Measurements from ENCODE around the gene TMEM237. TPM values are rescaled to one million over a fixed set of nuclear protein-coding genes. Genes with fewer than 3 reads are reported as not detected.
A peak's percentile ranks its signal among the peaks of the same experiment; 100 is the strongest.

Gene TMEM237
- total RNA-seq, 4 donors from 2014 or later: 12.4 to 19.0 (median 14.5) TPM

DNA sequence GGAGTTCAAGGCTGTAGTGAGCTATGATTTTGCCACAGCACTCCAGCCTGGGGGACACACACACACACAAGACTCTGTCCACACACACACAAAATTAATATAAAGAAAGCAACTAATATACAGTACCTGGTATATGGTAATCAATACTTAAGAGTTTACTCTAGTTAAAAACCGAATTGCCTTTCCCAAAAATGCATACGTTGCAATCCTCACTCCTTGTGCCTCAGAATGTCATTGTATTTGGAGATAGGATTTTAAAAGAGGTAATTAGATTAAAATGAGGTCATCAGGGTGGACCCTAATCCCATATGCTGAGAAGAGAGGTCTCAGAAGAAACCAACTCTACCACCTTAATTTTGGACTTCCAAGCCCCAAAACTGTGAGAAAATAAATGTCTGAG is 35.7 kb downstream of the TMEM237 start:
- in situ Hi-C loops (cut with MboI; ENCODE audit: low sequenced_read_pairs in 4 of 4): no loop called here

DNA sequence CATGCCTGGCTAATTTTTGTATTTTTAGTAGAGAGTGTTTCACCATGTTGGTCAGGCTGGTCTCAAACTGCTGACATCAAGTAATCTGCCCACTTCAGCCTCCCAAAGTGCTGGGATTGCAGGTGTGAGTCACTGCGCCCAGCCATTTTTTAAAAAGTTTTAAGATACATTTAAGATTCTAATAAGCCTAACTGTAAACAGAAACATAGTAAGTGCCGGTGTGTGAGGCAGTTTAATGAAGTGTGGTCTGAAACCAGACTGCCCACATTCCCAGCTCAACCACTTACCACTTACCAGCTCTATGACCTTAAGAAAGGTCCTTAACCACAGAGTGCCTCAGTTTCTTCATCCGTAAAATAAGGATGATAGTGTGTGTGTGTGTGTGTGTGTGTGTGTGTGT is 42.4 kb downstream of the TMEM237 start:
- in situ Hi-C loops (cut with MboI; ENCODE audit: low sequenced_read_pairs in 4 of 4): no loop called here
- Histone ChIP-seq H3K9me3 (peaks cover 0 to 3% (median 0%) of the 10 kb centered on the region in 3 donors), H3K27me3 (no peaks in the 10 kb centered on the region), H3K36me3 (no peaks in the 10 kb centered on the region), H3K27ac (no peak overlapping the region), H3K4me3 (no peak overlapping the region), H3K4me1 (no peaks in the 10 kb centered on the region)
- DNase-seq: no peak
- ATAC-seq: no peak
- TF ChIP-seq, protein P1, sequence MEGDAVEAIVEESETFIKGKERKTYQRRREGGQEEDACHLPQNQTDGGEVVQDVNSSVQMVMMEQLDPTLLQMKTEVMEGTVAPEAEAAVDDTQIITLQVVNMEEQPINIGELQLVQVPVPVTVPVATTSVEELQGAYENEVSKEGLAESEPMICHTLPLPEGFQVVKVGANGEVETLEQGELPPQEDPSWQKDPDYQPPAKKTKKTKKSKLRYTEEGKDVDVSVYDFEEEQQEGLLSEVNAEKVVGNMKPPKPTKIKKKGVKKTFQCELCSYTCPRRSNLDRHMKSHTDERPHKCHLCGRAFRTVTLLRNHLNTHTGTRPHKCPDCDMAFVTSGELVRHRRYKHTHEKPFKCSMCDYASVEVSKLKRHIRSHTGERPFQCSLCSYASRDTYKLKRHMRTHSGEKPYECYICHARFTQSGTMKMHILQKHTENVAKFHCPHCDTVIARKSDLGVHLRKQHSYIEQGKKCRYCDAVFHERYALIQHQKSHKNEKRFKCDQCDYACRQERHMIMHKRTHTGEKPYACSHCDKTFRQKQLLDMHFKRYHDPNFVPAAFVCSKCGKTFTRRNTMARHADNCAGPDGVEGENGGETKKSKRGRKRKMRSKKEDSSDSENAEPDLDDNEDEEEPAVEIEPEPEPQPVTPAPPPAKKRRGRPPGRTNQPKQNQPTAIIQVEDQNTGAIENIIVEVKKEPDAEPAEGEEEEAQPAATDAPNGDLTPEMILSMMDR (IDR thresholded peaks at IDR 0.05 in 4 of 5, conservative IDR thresholded peaks at IDR 0.05 in 1 of 5): no peak
- no peak for TF ChIP-seq POLR2A (IDR thresholded peaks at IDR 0.05)
- intact Hi-C loops (cut with DNase I; ENCODE audit: low total_unique reads): no loop called here

More for the DNA sequence above, 35.7 kb downstream of the TMEM237 start:
- DNase-seq (no peak), ATAC-seq (no peak)
- TF ChIP-seq POLR2A (IDR thresholded peaks at IDR 0.05): no peak
- TF ChIP-seq, protein P1 (IDR thresholded peaks at IDR 0.05 in 4 of 5, conservative IDR thresholded peaks at IDR 0.05 in 1 of 5): no peak
- Histone ChIP-seq H3K27ac (no peak overlapping the region), H3K4me3 (no peak overlapping the region), H3K27me3 (no peaks in the 10 kb centered on the region), H3K9me3 (no peaks in the 10 kb centered on the region), H3K4me1 (no peaks in the 10 kb centered on the region), H3K36me3 (no peaks in the 10 kb centered on the region)
- intact Hi-C loops (cut with DNase I; ENCODE audit: low total_unique reads): no loop called here

DNA sequence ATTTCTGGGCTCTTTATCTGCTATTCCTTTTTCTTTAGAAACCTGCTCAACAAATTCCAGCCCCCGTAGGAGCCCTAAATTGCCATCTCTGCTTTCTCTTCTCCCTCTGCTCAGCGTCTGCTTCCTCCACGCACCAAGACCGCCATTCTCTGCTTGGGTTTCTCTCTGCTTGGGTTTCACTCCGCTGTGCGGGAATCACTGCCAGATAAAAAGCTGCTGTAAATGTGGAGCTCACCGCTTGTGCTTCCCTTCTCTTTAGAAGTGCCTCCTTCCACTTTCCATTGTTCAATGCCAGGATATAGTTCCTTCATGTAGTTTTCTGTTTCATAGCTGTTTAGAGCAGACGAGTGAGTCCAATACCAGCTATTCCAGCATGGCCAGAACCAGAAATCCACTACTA is 45.9 kb downstream of the TMEM237 start:
- Histone ChIP-seq H3K27me3 (no peaks in the 10 kb centered on the region), H3K9me3 (peaks cover 0 to 3% (median 0%) of the 10 kb centered on the region in 3 donors), H3K36me3 (no peaks in the 10 kb centered on the region), H3K4me3 (peak overlapping the region in 1 of 4 donors; percentile 19), H3K27ac (no peak overlapping the region), H3K4me1 (no peaks in the 10 kb centered on the region)
- intact Hi-C loops (cut with DNase I; ENCODE audit: low total_unique reads) (no loop called here), in situ Hi-C loops (cut with MboI; ENCODE audit: low sequenced_read_pairs in 4 of 4) (no loop called here)
- DNase-seq: no peak
- no peak for ATAC-seq
- TF ChIP-seq POLR2A (IDR thresholded peaks at IDR 0.05): no peak
- TF ChIP-seq, protein P1 (IDR thresholded peaks at IDR 0.05 in 4 of 5, conservative IDR thresholded peaks at IDR 0.05 in 1 of 5): no peak

DNA sequence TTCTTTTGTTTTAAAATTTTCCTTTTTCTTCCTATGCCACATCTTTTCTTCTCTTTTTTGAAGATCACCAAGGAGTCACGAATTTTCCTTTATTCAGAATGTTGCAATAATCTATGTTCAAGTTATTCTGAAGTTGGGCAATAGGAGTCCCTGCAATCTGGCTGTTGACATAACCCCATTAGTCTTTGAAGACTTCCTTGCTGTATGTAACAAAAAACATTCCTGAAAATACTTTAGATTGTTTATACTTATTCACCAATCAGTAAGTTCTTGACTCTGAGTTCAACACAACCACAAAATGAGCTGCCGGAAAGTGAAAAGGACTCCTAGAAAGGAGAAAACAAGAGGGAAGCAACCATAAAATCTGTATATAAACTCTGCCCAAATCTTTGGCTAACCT is 62.8 kb downstream of the TMEM237 start:
- Histone ChIP-seq H3K36me3 (no peaks in the 10 kb centered on the region), H3K4me1 (no peaks in the 10 kb centered on the region), H3K27me3 (no peaks in the 10 kb centered on the region), H3K4me3 (no peak overlapping the region), H3K27ac (no peak overlapping the region), H3K9me3 (no peaks in the 10 kb centered on the region)
- ATAC-seq: no peak
- no peak for DNase-seq
- in situ Hi-C loops (cut with MboI; ENCODE audit: low sequenced_read_pairs in 4 of 4) (no loop called here), intact Hi-C loops (cut with DNase I; ENCODE audit: low total_unique reads) (no loop called here)
- TF ChIP-seq POLR2A (IDR thresholded peaks at IDR 0.05): no peak
- TF ChIP-seq, protein P1 (IDR thresholded peaks at IDR 0.05 in 4 of 5, conservative IDR thresholded peaks at IDR 0.05 in 1 of 5): no peak

DNA sequence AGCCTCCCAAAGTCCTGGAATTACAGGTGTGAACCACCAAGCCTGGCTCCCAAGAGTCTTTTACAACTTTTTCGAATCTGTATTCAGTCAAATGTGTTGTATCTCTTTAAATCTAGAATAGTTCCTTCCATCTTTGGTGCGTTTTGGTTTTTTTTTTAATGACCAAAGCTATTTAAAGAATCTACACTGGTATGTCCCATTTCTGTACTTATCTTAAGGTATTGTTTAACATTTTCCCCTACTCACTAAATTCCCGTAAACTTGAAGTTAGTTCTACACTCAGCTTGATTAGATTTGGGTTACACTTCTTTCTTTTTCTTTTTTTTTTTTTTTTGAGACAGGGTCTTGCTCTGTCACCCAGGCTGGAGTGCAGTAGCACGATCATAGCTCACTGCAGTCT is 63.8 kb downstream of the TMEM237 start:
- TF ChIP-seq, protein P1 (IDR thresholded peaks at IDR 0.05 in 4 of 5, conservative IDR thresholded peaks at IDR 0.05 in 1 of 5): no peak
- TF ChIP-seq POLR2A (IDR thresholded peaks at IDR 0.05): no peak
- no peak for DNase-seq

More for the DNA sequence above, 63.8 kb downstream of the TMEM237 start:
- no peaks in the 10 kb centered on the region for H3K36me3 ChIP-seq
- no peak overlapping the region for H3K27ac ChIP-seq
- H3K9me3 ChIP-seq: no peaks in the 10 kb centered on the region
- intact Hi-C loops (cut with DNase I; ENCODE audit: low total_unique reads): no loop called here
- H3K4me1 ChIP-seq: no peaks in the 10 kb centered on the region
- no peak overlapping the region for H3K4me3 ChIP-seq
- H3K27me3 ChIP-seq: no peaks in the 10 kb centered on the region
- ATAC-seq: no peak
- in situ Hi-C loops (cut with MboI; ENCODE audit: low sequenced_read_pairs in 4 of 4): no loop called here
